GM19099 (cell line): ENCODE data around the gene PDE4D.

ENCODE experiments used
- POLR2A ChIP-seq: IDR thresholded peaks from 3 replicates; pipeline ENCODE4 v1.6.1; 2011; ENCODE audit warnings: low read depth; ENCODE audit not compliant: insufficient read length; ENCODE audit errors: extremely low read depth

PDE4D gene

DNA sequence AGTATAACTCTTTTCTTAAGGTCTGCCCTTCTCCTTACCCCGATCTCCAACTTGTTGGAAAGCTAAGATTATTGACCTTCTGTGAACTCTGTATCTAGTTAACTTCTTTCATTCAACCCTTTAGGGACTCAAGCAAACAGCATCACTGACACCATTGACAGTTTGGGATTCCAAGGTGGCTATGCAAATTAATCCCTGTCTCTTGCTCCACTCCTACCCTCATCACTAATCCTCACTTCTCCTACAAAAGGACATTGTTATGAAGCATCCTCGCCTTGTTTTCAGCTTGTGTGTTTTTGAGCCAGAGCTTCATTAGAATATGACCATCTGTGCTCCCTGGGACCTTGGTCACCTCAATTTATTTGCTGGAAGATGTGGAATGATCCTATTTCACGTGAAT lies 337.9 kb downstream of the PDE4D start:
- no peak for TF ChIP-seq POLR2A

DNA sequence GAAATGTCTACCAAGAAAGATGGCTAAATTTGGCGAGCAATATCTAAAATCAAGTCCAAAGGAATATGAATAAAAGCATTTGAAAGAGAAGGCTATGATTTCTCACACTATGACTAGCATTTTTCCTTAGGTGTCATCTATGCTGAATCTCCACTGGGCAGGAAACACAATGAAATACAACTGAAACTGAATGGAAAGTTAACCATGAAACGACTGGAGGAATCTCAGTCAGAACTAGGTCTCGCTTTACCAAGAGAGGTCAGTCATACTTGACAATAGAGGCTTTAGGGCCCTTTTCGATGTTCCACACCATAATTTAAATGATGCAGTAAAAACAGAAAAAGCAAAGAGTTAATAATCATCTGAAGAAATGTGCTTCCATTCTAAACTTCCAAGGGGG lies 339.0 kb downstream of the PDE4D start:
- no peak for TF ChIP-seq POLR2A

DNA sequence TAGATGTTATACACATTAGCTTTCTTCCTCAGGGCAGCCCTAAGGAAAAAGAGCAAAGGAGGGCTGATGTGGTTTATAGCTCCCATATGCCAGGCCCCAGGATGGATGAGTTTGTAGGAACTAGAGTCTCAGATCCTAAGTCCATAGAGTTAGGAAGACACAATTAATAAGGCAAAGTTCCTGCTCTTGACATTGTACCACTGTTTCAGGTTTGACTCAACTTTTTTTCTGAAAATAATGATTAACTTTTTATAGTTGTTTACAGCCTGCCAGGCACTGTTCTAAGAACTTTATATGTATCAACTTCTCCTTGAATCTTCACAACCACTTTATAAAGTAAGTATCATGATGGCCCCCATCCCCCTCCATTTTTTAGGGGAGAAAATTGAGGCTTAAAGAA lies 339.5 kb downstream of the PDE4D start:
- TF ChIP-seq POLR2A: no peak

DNA sequence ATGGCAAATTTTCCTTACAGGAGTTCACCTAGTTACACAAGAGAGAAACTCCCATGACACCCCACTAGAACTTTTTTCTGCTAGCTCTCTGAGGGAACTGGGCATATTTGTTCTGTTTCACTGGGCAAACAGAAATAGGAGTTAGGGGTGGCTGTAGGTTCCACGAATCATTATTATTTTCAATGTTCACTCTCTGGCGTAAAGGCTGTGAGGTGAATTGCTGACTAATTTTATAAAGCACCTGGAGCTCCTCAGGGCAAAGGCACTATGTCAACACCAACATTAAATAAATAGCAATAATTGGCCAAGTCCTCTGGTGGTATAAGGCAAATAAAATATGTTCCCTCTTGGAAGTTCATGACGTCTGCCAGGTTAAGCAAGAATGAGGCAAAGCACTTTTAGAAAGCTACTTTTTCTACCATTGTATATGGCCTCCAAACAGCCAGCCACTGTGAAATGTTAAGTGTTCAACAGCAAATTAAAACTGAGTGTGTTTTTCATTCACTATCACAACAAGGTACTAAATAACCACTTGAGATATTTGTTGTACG lies 344.6 kb downstream of the PDE4D start:
- no peak for TF ChIP-seq POLR2A

DNA sequence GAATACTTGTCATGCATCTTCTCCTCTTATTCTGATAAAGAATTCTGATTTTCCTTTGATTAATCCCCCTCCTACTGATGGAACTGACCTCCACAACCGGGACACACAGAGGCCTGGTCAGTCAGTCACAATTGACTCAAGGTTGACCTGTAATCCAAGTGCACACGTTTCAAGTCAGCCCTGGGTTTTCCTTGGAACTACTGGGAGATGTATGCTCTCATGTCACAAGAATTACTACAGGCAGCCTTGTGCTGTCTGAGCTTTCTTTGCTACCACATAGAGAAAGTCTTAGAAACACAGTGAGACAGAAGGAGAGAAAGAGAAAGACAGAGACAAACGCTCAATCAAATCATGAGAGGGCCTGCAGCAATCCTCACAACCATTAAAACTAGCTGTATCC lies 345.8 kb downstream of the PDE4D start:
- TF ChIP-seq POLR2A: no peak

DNA sequence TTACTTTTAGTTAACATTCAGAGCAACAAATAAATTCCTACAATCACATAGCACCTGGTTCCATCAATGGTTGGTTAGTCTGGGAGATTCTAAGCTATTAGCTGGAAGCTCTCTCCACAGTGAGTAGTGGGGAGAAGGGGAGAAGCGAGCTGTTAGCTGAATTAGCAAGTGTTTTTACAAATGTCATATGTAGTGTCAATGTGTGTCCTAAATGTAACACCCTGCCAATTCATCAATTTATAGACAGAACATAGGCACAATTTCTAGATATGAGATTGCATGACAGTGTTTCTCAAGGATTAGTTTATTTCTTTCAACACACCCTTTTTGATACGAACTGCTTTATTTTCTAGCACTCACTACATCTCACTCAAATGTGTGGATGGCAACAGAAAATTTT lies 349.0 kb downstream of the PDE4D start:
- TF ChIP-seq POLR2A: no peak

DNA sequence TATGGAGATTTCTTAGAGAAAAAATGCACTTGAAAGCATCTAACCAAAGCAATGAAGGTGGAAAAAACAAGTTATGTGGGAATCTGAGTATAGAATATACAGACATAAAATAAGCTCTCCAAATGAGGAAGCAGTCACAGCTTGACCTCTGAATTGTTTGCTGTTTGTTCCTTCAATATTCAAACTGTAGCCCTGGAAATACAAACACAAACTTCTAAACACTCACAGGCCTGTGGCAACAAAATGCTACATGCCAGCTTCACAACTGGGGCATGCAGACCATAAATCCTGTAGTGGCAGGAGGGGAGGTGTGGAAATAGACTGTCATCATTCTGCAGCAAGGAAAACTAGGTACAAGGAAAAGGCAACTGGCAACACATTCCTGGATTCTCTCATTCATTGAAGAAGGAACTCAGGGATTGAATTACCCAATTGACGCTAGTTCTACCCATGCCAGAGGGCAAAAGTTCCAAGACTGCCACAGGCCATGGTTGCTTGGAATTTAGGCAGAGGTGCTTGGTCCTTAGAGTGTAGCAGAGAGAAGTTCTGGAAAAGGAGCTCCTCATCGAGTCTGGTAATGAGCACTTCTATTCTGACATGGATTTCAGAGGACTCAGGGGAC lies 349.6 kb downstream of the PDE4D start:
- no peak for TF ChIP-seq POLR2A

DNA sequence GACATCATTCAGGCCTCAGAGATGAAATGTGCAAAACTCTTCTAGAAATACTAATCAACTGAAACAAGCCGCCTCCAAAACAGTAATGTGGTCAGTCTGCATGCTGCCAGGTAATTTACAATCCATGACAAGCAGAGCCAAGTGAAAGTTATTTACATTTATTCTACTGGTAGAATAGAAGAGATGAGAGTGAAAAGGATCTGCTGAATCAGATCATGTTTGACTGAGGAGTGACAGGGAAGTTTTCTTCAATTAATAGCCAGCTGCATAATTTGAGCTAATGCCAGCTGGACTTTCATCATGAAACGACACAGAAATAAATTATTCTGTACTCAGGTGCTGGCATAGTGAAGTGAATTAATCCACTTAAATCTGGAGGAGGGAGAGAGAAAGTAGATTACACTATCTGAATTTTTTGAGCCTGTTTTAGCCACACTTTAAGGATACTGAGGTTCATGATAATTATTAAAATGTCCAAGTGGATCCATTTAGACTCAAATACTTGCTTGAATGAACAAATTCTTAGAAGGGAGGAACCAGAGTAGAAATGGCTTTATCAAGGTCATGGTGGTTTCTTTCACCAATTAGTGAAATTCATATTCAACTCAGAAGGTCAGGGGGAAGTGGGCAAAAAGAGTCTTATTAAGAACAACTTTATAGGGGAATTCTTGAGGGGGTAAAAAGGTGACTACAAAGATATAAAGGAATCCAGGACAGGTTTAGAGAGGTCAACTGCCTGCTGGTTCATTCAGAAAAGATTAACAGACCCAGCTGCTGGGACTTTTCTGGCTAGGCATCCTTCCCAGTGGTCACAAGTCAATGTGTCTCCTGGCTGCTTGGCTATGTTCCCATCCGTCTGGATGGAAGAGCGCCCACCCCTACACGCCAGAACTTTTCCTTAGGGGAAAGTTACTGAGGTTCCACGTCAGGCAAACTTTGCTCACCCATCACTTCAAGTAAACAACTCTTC lies 350.4 kb downstream of the PDE4D start:
- TF ChIP-seq POLR2A: no peak

DNA sequence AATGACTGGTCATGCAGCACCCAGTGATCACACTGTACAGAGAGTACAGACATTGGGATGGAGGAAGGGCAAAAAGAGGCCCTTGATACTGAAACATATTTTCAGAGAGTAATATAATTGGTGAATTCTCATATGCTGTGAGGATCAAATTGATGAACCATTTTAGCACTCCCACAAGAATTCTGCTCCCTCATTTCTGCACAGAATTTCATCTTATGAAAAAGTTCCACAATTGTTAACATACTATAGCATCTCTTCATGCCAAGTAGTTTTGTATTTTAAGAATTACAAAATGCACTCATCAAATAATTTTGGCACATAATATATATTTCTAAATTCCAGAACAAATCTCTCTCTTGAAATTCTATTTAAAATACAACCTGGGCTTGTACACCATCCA lies 351.2 kb downstream of the PDE4D start:
- no peak for TF ChIP-seq POLR2A

DNA sequence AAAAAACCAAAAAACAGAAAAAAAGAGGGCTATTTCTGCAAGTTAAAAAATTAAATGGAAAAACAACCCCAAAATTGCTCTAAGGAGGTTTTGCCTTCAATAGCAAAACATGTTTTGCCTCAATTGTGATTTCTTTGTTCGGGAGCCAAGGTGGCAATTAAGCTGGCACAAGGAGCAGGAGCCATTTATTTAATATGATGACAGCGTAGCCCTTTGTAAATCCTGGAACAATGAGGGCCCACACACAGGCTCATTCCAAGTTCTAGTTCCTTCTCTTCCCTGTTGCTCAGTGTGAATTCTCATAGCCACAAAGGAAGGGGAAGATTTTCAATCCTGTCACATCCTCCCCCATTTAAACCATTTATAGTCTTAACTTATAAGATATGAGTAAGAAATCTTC lies 353.2 kb downstream of the PDE4D start:
- no peak for TF ChIP-seq POLR2A

DNA sequence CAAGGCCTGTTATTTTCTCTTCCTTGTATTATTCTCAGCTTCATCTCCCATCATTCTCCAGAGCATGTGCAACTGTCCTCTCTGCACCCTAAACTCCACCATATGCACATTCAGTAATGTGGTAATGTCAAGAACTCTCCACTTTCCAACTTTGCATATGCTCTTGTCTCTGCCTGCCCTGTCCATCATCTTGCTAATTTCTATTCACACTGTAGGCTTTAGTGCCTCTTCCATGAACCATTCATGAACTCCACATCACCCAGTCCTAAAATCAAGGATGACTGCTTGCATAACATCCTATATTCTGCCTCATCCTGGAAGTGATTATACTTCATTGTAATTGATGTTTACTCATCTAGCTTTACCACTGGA lies 354.8 kb downstream of the PDE4D start:
- TF ChIP-seq POLR2A: no peak

DNA sequence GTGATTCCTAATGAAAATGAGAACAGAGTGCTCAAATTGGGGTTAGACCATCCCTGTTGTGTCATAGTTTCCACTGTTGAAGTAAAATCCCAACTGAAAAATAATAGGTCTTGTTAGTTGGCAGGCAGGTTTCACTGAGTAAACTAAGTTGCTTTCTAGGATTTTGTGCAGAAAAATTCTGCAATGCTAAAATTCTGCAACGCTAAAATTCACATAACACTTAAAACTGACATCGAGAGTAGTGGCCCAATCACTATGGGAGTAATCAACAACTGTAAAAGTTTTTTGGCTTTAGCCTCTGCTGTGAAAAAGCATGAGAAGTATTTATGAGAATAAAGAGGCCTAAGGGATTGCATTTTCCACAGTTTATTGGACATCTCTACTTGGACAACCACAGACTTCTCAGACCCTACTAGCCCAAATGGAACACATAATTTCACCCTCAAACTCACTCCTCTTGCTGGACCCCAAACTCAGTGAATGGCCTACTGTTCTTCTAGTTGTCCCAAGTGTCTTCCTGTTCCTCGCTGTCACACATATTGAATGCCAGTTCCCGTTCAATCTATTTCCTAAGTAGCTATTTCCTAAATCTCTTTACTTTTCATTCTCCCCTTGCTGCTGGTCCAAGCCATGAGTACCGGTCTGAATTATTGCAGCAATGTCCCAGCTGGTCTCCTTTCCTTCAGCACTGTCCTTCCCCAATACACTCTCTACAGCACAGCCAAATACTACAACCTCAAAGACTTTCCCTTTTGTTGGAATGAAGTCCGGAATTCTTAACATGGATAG lies 355.4 kb downstream of the PDE4D start:
- no peak for TF ChIP-seq POLR2A

DNA sequence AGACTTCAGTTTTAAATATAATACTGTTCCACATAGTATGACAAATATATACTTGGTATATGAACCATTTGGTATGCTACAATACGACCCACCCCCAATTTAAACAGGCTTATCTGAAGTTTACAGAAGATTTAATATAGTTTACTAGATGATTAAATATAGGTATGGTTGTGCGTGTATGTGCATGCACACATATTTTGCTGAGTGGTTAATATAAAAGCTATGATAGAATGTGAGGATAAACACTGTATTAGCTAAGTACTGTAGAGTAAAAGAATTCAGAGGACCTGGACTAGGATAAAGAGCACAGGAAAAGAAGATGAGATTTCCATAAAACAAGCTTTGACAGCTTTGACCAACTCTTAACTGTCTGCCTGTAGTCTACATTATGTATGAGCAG lies 356.7 kb downstream of the PDE4D start:
- no peak for TF ChIP-seq POLR2A

DNA sequence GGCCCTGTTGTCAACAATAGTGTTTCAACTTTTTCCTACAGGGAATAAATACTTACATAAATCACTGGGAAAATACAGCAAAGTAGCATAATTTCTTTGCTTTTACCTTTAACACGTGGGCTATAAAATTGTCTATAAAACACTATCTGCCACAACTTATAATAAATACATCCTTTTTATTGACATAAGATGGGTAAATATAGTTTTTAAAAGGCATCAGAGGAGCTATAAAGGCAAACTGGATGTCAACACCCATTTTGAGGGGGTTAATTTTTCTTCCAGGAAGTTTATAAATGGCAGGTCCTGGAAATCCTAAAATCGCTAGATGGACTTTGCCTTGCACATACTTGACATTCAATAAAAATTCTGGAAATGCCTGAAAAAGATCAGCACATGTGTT lies 358.0 kb downstream of the PDE4D start:
- TF ChIP-seq POLR2A: no peak

DNA sequence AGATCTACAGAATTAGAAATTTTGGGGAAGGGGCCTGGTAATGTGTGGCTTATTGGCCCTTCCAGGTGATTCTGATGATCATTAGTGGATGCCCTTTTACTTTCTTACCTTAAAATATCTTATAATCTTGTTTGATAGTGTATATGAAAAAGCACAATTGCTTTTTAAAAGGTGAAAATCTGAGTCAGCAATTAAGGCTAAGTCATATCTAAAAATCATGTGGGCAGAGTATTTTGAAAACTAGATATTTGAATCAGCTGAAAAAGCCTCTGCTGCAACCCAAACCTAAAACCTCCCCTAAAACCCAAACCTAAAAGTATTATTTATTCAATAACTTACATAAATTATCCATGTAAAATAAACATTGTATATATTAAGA lies 359.8 kb downstream of the PDE4D start:
- TF ChIP-seq POLR2A: no peak
